Peyer's patch (tissue), 4 donors: ENCODE measurements around the gene RHOG.

Experiments used
- CTCF ChIP-seq, 6 experiments: fragments of 450-650 bp in 4 of 6; fragments of 200-600 bp in 2 of 6; sonication (generic) in 1 of 6; IDR thresholded peaks; one replicate each; pipeline ENCODE4 v1.5.1; 2017 to 2019; ENCODE audit warnings: antibody characterized with exemption in 6 of 6, mild to moderate bottlenecking in 3 of 6, moderate library complexity in 1 of 6
- POLR2A ChIP-seq, 2 donors: fragments of 450-650 bp; IDR thresholded peaks; one replicate each; pipeline ENCODE4 v1.5.1; 2017; ENCODE audit warnings: antibody characterized with exemption in 2 of 2, mild to moderate bottlenecking in 2 of 2, moderate library complexity in 2 of 2

DNA sequence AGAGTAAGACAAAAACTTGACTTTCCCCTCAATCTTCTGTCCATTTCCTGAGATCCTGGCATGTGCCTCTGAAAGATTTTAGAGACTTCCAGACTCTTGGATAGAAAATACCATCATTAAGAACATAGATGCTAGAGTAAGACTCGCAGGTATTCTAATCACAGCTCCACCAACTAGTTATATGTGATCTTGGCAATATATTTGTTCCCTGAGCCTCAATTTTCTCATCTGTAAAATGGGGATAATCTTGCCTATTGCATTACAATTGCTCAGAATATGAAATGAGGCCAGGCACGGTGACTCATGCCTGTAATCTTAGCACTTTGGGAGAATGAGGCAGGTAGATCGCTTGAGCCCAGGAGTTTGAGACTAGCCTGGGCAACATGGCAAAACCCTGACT is 10.7 kb downstream of the RHOG start:
- TF ChIP-seq POLR2A (IDR thresholded peaks at IDR 0.05) (no peak), CTCF (IDR thresholded peaks at IDR 0.05) (no peak)
